ENCODE measurements around the gene EEF1AKMT3.
"Not testable (repeated sequence)": the region's sequence is repeated elsewhere in the genome, so short reads cannot be mapped to it uniquely, and the experiment has no call there.

The EEF1AKMT3 gene

DNA sequence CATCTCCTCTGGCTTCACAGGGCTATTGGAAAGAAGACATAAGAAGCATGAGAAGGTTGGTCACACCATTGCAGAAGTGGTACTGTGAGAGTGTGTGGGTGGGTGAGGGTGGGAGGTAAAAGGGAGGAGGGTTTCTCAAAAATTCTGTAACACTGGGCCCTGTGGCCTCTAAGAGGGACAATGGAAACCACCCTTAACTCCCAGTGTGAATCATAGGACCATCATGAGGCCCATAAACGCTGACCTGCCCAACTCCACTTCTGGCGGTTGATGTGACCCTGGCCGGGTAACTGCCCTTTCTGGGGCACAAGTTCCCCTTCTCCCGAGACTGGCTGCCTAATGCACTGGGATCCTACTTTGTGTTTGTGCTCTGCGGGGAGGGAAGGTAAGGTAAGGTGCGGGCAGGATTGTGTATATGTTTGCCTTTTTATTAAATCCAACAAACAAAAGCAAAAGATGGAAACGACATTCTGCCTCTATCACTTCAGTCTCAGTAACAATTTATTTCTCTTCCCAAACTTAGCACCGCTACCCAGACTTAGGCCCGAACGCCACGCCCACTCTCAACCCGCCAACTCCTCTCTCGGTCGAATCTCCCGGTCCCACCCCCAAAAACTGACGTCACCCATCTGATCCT lies 1.1 kb upstream of the EEF1AKMT3 start:
- Histone ChIP-seq H3K9me2 (replicated peaks; ENCODE audit: insufficient read depth, low read length) (no peaks in the 10 kb centered on the region), H3K27ac (ENCODE audit: low read length) (peak overlapping the region; percentile 95), H3K4me2 (ENCODE audit: low read depth, low read length) (peak overlapping the region; percentile 94), H3K27me3 (replicated peaks; ENCODE audit: insufficient read depth, low read length) (peaks cover 8% of the 10 kb centered on the region), H3K4me3 (ENCODE audit: low read length) (peak overlapping the region; percentile 97), H3K4me1 (ENCODE audit: low read length) (0 out of 2 replicates have a peak, but pooled peaks cover 4% of the 10 kb centered on the region), H3F3A (ENCODE audit: insufficient read depth, low read length) (peaks cover 4% of the 10 kb centered on the region; the same call in 1 of the 2 replicates), H2AFZ (ENCODE audit: low read length) (peak overlapping the region; percentile 95), H3K9me3 (replicated peaks; ENCODE audit: insufficient read depth, low read length) (no peaks in the 10 kb centered on the region), H3K79me2 (ENCODE audit: low read length) (peaks cover 12% of the 10 kb centered on the region), H4K20me1 (ENCODE audit: insufficient read depth, low read length) (no peaks in the 10 kb centered on the region), H3K36me3 (replicated peaks; ENCODE audit: insufficient read depth, low read length) (no peaks in the 10 kb centered on the region; the same call in 1 of the 2 replicates), H3K9ac (ENCODE audit: low read length) (peak overlapping the region; percentile 97)
- no peak for TF ChIP-seq EZH2 (optimal IDR thresholded peaks at IDR 0.05; ENCODE audit: low read depth, low read length)
- TF ChIP-seq, protein P1, sequence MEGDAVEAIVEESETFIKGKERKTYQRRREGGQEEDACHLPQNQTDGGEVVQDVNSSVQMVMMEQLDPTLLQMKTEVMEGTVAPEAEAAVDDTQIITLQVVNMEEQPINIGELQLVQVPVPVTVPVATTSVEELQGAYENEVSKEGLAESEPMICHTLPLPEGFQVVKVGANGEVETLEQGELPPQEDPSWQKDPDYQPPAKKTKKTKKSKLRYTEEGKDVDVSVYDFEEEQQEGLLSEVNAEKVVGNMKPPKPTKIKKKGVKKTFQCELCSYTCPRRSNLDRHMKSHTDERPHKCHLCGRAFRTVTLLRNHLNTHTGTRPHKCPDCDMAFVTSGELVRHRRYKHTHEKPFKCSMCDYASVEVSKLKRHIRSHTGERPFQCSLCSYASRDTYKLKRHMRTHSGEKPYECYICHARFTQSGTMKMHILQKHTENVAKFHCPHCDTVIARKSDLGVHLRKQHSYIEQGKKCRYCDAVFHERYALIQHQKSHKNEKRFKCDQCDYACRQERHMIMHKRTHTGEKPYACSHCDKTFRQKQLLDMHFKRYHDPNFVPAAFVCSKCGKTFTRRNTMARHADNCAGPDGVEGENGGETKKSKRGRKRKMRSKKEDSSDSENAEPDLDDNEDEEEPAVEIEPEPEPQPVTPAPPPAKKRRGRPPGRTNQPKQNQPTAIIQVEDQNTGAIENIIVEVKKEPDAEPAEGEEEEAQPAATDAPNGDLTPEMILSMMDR (IDR thresholded peaks at IDR 0.05; ENCODE audit: low read length) = no peak
- no peak for TF ChIP-seq EZH2phosphoT487 (IDR thresholded peaks at IDR 0.05; ENCODE audit: low read length)
- peak; percentile 92 for DNase-seq

DNA sequence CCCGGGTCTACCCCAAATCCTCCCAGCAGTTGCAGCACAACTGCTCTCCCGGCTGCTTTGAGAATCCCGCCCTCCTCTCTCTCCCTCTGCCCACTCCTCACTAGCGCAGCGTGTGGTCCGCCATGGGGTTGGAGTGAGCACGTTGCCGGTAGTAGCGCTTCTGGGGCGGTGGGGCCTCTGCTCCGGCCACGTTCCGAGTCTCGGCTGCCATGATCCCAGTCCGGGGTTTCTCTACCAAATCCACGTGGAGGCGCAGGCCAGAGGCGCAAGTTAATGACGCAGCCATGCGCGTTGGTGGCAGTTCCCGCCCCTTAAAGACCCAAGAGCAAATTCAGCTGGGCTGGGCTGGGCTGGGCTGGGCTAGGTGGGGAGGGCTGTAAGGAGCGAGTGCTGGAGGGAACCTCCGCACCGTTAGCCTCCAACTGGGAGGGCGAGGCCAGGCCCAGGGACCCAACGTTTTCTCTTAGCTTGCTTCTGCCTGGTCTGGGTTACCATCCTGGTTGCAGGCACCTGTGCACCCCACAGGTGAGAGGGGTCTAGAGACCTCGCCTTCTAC lies 463 bp upstream of the EEF1AKMT3 start, which contains the start of gene METTL1:
Gene METTL1, minus strand, starts transcription at position 233 of the 556 bp plus-strand sequence. Its CDS starts 22 bp downstream, at position 211.
- Histone ChIP-seq H3K9ac (ENCODE audit: low read length) (peak within 1 kb of the TSS; percentile 97), H3K4me2 (ENCODE audit: low read depth, low read length) (peak within 1 kb of the TSS; percentile 94), H3K27ac (ENCODE audit: low read length) (peak within 1 kb of the TSS; percentile 95), H3K4me3 (ENCODE audit: low read length) (peak within 1 kb of the TSS; percentile 97), H3K4me1 (ENCODE audit: low read length) (0 out of 2 replicates have a peak, but pooled peaks cover 4% of the 10 kb centered on the region), H3K36me3 (replicated peaks; ENCODE audit: insufficient read depth, low read length) (no peaks in the 10 kb centered on the region; the same call in 1 of the 2 replicates), H3F3A (ENCODE audit: insufficient read depth, low read length) (peaks cover 4% of the 10 kb centered on the region; the same call in 1 of the 2 replicates), H2AFZ (ENCODE audit: low read length) (peak within 1 kb of the TSS; percentile 99), H3K79me2 (ENCODE audit: low read length) (peaks cover 12% of the 10 kb centered on the region), H3K9me2 (replicated peaks; ENCODE audit: insufficient read depth, low read length) (no peaks in the 10 kb centered on the region), H3K9me3 (replicated peaks; ENCODE audit: insufficient read depth, low read length) (no peaks in the 10 kb centered on the region), H3K27me3 (replicated peaks; ENCODE audit: insufficient read depth, low read length) (0 out of 2 replicates have a peak, but pooled peaks cover 2% of the 10 kb centered on the region), H4K20me1 (ENCODE audit: insufficient read depth, low read length) (no peaks in the 10 kb centered on the region)
- DNase-seq = peak; percentile 98
- TF ChIP-seq, protein P1 (IDR thresholded peaks at IDR 0.05; ENCODE audit: low read length) = no peak
- TF ChIP-seq EZH2 (optimal IDR thresholded peaks at IDR 0.05; ENCODE audit: low read depth, low read length) (no peak), EZH2phosphoT487 (IDR thresholded peaks at IDR 0.05; ENCODE audit: low read length) (no peak)

DNA sequence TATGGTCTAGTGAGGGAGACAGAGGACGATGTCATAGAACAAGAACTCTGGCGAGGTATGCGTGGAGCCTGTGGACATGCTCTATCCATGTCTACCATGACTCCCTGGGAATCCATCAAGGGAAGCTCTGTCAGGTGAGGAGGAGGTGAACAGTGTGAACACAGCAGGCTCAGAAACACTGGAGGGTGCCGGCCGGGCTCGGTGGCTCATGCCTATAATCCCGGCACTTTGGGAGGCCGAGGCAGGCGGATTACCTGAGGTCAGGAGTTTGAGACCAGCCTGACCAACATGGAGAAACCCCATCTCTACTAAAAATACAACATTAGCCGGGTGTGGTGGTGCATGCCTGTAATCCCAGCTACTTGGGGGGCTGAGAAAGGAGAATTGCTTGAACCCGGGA lies 2.2 kb downstream of the EEF1AKMT3 start:
- not testable (repeated sequence) for H3K4me1 ChIP-seq (ENCODE audit: low read length); H3K9ac ChIP-seq (ENCODE audit: low read length); H2AFZ ChIP-seq (ENCODE audit: low read length); H3K9me3 ChIP-seq (replicated peaks; ENCODE audit: insufficient read depth, low read length); H3F3A ChIP-seq (ENCODE audit: insufficient read depth, low read length); H3K4me3 ChIP-seq (ENCODE audit: low read length); H3K36me3 ChIP-seq (replicated peaks; ENCODE audit: insufficient read depth, low read length); H3K27ac ChIP-seq (ENCODE audit: low read length); H4K20me1 ChIP-seq (ENCODE audit: insufficient read depth, low read length); H3K4me2 ChIP-seq (ENCODE audit: low read depth, low read length); H3K9me2 ChIP-seq (replicated peaks; ENCODE audit: insufficient read depth, low read length); H3K27me3 ChIP-seq (replicated peaks; ENCODE audit: insufficient read depth, low read length); DNase-seq
- H3K79me2 ChIP-seq (ENCODE audit: low read length) = peaks cover 12% of the 10 kb centered on the region

All from MM.1S (cell line).